GM06990 (cell line): ENCODE measurements around the gene ZSWIM4.

ENCODE experiments used
- DNase-seq: peaks from one replicate; pipeline ENCODE4 v3.0.0-alpha.2; 2011; ENCODE audit not compliant: insufficient read length; ENCODE audit errors: extremely low read depth
- H3K27me3 ChIP-seq: replicated peaks from 2 replicates; pipeline ENCODE4 v1.6.0; 2011; ENCODE audit warnings: low read length; ENCODE audit not compliant: control insufficient read depth, insufficient read depth
- H3K36me3 ChIP-seq: 2 replicates; pipeline ENCODE4 v1.5.1; 2011; ENCODE audit warnings: low read length; ENCODE audit not compliant: control insufficient read depth, insufficient read depth
- H3K4me3 ChIP-seq: replicated peaks from 2 replicates; pipeline ENCODE4 v1.5.1; 2011; ENCODE audit warnings: low read depth, mild to moderate bottlenecking, control low read depth, low read length
- TF ChIP-seq, protein P1 (sequence below): IDR thresholded peaks from 2 replicates; pipeline ENCODE4 v1.5.1; 2011; ENCODE audit warnings: low read length, control low read depth, mild to moderate bottlenecking, inconsistent platforms; ENCODE audit not compliant: insufficient read depth, poor library complexity, severe bottlenecking

The ZSWIM4 gene

DNA sequence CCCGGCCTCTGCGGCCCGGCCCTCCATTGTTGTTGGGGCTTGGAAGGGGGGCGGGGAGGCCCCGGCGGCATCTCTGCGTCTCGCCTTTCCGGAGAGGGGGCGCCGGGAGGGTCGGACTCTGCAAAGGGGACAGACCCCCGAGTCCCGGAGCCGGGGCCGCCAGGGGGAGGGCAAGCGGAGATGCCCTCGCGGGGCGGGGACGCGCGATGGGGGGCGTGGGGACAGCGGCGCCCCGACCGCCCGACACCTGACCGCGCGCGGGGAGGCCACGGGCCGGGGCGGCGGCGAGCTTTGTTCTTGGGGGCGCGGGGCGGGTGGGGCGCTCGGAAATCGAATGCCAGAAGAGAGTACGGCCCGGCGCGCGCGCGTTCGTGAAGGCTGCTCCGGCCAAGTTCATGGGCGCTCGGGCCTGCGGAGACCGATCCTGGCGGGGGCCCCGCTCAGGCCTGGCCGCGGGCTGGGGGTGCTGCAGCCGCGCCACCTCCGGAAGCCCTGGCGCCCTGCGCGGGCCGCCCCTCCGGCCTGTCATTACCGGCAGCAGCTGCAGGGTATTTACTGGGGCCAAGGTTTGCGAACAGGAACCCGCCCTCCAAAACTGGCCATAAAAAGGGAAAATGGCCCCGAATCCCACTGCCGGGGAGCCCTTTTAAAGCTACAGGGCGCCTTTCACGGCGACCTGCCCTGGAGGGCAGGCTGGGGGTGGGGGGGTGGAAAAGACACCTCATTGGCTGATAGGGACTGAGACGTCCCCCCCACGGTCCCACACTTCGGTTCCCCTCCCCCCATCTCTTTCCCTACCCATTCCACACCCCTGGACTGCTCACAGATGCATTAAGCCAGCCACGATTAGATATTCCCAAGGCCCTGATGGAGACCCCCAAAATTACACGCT, 70.6 kb downstream of the ZSWIM4 start:
- no peaks in the 10 kb centered on the region for H3K36me3 ChIP-seq
- TF ChIP-seq, protein P1, sequence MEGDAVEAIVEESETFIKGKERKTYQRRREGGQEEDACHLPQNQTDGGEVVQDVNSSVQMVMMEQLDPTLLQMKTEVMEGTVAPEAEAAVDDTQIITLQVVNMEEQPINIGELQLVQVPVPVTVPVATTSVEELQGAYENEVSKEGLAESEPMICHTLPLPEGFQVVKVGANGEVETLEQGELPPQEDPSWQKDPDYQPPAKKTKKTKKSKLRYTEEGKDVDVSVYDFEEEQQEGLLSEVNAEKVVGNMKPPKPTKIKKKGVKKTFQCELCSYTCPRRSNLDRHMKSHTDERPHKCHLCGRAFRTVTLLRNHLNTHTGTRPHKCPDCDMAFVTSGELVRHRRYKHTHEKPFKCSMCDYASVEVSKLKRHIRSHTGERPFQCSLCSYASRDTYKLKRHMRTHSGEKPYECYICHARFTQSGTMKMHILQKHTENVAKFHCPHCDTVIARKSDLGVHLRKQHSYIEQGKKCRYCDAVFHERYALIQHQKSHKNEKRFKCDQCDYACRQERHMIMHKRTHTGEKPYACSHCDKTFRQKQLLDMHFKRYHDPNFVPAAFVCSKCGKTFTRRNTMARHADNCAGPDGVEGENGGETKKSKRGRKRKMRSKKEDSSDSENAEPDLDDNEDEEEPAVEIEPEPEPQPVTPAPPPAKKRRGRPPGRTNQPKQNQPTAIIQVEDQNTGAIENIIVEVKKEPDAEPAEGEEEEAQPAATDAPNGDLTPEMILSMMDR = no peak
- H3K4me3 ChIP-seq = peak overlapping the region; percentile 67
- DNase-seq = no peak
- H3K27me3 ChIP-seq = no peaks in the 10 kb centered on the region; the same call in 1 of the 2 replicates

DNA sequence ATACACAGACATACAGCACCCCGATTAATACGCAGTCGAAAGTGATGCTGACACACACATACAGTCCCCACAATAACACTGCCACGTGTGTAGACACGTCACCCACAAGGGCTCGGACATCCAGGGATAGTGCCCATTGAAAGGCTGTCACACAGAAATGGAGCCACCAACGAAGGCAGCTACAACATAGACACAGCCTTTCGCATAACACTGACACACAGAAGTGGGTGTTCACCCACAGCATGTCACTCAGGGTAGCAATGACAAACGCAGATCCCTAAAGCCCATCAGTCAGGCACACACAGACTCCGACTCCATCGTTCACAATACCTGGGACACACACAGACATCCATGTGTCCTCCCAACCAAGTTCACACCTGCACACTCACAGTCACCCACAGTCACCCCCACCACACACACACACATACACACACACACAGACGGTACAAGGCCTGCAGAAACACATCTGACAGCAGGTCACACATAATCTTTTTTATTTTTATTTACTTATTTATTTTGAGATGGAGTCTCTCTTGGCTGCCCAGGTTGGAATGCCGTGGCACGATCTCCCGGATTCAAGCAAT, 71.3 kb downstream of the ZSWIM4 start:
- Histone ChIP-seq H3K4me3 (no peak overlapping the region; the same call in 1 of the 2 replicates), H3K27me3 (no peaks in the 10 kb centered on the region; the same call in 1 of the 2 replicates), H3K36me3 (no peaks in the 10 kb centered on the region)
- TF ChIP-seq, protein P1 = no peak
- no peak for DNase-seq

- TF ChIP-seq, protein P1 = no peak
- DNase-seq = no peak
- no peak overlapping the region for H3K4me3 ChIP-seq
- H3K36me3 ChIP-seq = no peaks in the 10 kb centered on the region
- H3K27me3 ChIP-seq = no peaks in the 10 kb centered on the region; the same call in 1 of the 2 replicates
Measured at GRCh38 chr19:13868663-13869062, 73.4 kb downstream of the ZSWIM4 start.

- Histone ChIP-seq H3K27me3 (no peaks in the 10 kb centered on the region), H3K4me3 (no peak overlapping the region), H3K36me3 (no peaks in the 10 kb centered on the region)
- no peak for DNase-seq
- TF ChIP-seq, protein P1 = no peak
Measured at GRCh38 chr19:13869281-13869680, 74.0 kb downstream of the ZSWIM4 start.

DNA sequence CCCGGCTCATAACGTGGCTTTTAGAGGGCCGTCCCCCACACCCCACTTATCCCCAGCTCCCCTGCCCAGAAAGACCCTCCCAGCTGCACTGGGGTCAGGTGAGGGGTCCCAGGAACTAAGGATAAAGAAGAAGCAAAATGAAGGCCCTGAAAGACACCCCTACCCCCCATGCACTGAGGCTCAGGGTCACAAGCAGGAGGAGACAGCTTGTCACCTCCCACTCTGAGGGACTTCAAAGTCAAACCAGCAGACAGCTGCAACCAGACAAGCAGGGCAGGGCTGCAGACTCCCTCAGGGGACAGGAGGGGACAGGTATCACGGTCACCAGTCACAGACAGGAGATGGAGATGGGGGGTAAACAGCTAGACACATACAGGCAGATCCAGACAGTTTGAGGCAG, 75.6 kb downstream of the ZSWIM4 start:
- no peak for DNase-seq
- H3K4me3 ChIP-seq = no peak overlapping the region
- no peaks in the 10 kb centered on the region for H3K36me3 ChIP-seq
- no peaks in the 10 kb centered on the region for H3K27me3 ChIP-seq
- TF ChIP-seq, protein P1 = no peak
